Measurements from ENCODE around the gene MXRA7.

The MXRA7 gene

GRCh38 chr17:76697702-76698465, 12.9 kb downstream of the MXRA7 start (continued):
- peak; percentile 50 for TF ChIP-seq KLF8 (tag by site-specific recombination; IDR thresholded peaks at IDR 0.05)
- TF ChIP-seq, protein P1, sequence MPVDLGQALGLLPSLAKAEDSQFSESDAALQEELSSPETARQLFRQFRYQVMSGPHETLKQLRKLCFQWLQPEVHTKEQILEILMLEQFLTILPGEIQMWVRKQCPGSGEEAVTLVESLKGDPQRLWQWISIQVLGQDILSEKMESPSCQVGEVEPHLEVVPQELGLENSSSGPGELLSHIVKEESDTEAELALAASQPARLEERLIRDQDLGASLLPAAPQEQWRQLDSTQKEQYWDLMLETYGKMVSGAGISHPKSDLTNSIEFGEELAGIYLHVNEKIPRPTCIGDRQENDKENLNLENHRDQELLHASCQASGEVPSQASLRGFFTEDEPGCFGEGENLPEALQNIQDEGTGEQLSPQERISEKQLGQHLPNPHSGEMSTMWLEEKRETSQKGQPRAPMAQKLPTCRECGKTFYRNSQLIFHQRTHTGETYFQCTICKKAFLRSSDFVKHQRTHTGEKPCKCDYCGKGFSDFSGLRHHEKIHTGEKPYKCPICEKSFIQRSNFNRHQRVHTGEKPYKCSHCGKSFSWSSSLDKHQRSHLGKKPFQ (tag by site-specific recombination; IDR thresholded peaks at IDR 0.05): peak; percentile 56; the same call in 1 of the 2 replicates
- TF ChIP-seq ZEB2 (tag by site-specific recombination; IDR thresholded peaks at IDR 0.05): peak; percentile 88
- peak; percentile 90 for TF ChIP-seq ZNF610 (tag by site-specific recombination; IDR thresholded peaks at IDR 0.05; ENCODE audit: borderline replicate concordance)
- TF ChIP-seq HOXD13 (CRISPR knock-in tag; IDR thresholded peaks at IDR 0.05; ENCODE audit: borderline replicate concordance): no peak
- TF ChIP-seq ZNF138 (tag by site-specific recombination; IDR thresholded peaks at IDR 0.05; ENCODE audit: borderline replicate concordance): no peak
- TF ChIP-seq ZNF514 (tag by site-specific recombination; IDR thresholded peaks at IDR 0.05): no peak
- no peak for TF ChIP-seq ZNF169 (tag by site-specific recombination; IDR thresholded peaks at IDR 0.05)
- peak; percentile 77 for TF ChIP-seq ZNF639 (tag by site-specific recombination; IDR thresholded peaks at IDR 0.05)
- TF ChIP-seq KLF7 (tag by site-specific recombination; IDR thresholded peaks at IDR 0.05; ENCODE audit: borderline replicate concordance): peak; percentile 56; the same call in 1 of the 2 replicates
- TF ChIP-seq, protein P2, sequence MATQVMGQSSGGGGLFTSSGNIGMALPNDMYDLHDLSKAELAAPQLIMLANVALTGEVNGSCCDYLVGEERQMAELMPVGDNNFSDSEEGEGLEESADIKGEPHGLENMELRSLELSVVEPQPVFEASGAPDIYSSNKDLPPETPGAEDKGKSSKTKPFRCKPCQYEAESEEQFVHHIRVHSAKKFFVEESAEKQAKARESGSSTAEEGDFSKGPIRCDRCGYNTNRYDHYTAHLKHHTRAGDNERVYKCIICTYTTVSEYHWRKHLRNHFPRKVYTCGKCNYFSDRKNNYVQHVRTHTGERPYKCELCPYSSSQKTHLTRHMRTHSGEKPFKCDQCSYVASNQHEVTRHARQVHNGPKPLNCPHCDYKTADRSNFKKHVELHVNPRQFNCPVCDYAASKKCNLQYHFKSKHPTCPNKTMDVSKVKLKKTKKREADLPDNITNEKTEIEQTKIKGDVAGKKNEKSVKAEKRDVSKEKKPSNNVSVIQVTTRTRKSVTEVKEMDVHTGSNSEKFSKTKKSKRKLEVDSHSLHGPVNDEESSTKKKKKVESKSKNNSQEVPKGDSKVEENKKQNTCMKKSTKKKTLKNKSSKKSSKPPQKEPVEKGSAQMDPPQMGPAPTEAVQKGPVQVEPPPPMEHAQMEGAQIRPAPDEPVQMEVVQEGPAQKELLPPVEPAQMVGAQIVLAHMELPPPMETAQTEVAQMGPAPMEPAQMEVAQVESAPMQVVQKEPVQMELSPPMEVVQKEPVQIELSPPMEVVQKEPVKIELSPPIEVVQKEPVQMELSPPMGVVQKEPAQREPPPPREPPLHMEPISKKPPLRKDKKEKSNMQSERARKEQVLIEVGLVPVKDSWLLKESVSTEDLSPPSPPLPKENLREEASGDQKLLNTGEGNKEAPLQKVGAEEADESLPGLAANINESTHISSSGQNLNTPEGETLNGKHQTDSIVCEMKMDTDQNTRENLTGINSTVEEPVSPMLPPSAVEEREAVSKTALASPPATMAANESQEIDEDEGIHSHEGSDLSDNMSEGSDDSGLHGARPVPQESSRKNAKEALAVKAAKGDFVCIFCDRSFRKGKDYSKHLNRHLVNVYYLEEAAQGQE (tag by site-specific recombination; IDR thresholded peaks at IDR 0.05): peak; percentile 86
- TF ChIP-seq FEZF1 (tag by site-specific recombination; IDR thresholded peaks at IDR 0.05): peak; percentile 81
- TF ChIP-seq KLF10 (tag by site-specific recombination; IDR thresholded peaks at IDR 0.05): no peak
- peak; percentile 72; the same call in 1 of the 2 replicates for TF ChIP-seq ZBTB48 (tag by site-specific recombination; IDR thresholded peaks at IDR 0.05)
- peak; percentile 81 for TF ChIP-seq OSR2 (tag by site-specific recombination; IDR thresholded peaks at IDR 0.05)
- TF ChIP-seq ZNF341 (tag by site-specific recombination; IDR thresholded peaks at IDR 0.05; ENCODE audit: low read depth): peak; percentile 87
- peak; percentile 69; the same call in 1 of the 2 replicates for TF ChIP-seq ZNF391 (tag by site-specific recombination; IDR thresholded peaks at IDR 0.05; ENCODE audit: borderline replicate concordance, low read depth)
- TF ChIP-seq GLIS2 (tag by site-specific recombination; IDR thresholded peaks at IDR 0.05): peak; percentile 66
- TF ChIP-seq ZNF24 (tag by site-specific recombination; IDR thresholded peaks at IDR 0.05): peak; percentile 79; the same call in 1 of the 2 replicates

Measured in HEK293 (cell line).